Fibroblast of lung (primary cell): Measurements from ENCODE around the gene STRN3. TPM values are rescaled to one million over a fixed set of nuclear protein-coding genes. Genes with fewer than 3 reads are reported as not detected.

Experiments
- DNase-seq, 2 donors: peaks; one replicate each; pipeline versions ENCODE4 v3.0.0 to v3.0.0-alpha.2; 2010; ENCODE audit warnings: low read depth in 2 of 2
- H2AFZ ChIP-seq: 2 replicates; pipeline ENCODE4 v1.5.1; 2012; ENCODE audit warnings: low read length, control low read depth, inconsistent platforms
- H3K27ac ChIP-seq: 2 replicates; pipeline ENCODE4 v1.5.1; 2011; ENCODE audit warnings: low read length, control low read depth; ENCODE audit not compliant: insufficient read depth
- H3K27me3 ChIP-seq: 2 replicates; pipeline ENCODE4 v1.5.1; 2011; ENCODE audit warnings: mild to moderate bottlenecking, low read length; ENCODE audit not compliant: control insufficient read depth, insufficient read depth
- H3K36me3 ChIP-seq: 2 replicates; pipeline ENCODE4 v1.5.1; 2011; ENCODE audit warnings: low read length; ENCODE audit not compliant: control insufficient read depth, insufficient read depth
- H3K4me1 ChIP-seq: 2 replicates; pipeline ENCODE4 v1.5.1; 2011; ENCODE audit warnings: low read length; ENCODE audit not compliant: control insufficient read depth, insufficient read depth; ENCODE audit errors: extremely low read depth
- H3K4me2 ChIP-seq: 2 replicates; pipeline ENCODE4 v1.5.1; 2011; ENCODE audit warnings: low read length, control low read depth; ENCODE audit not compliant: insufficient read depth; ENCODE audit errors: extremely low read depth
- H3K4me3 ChIP-seq, 4 experiments: fragments of 200-600 bp in 1 of 4; sonication (generic) in 1 of 4; replicated peaks in 1 of 4; 2 replicates each; pipeline ENCODE4 v1.5.1; 2011 to 2016; ENCODE audit warnings: low read length in 4 of 4, low read depth in 3 of 4, mild to moderate bottlenecking in 3 of 4, control low read depth in 2 of 4, inconsistent platforms in 1 of 4, mixed read lengths in 1 of 4; ENCODE audit not compliant: insufficient read depth in 1 of 4; ENCODE audit errors: control extremely low read depth in 1 of 4
- H3K79me2 ChIP-seq: 2 replicates; pipeline ENCODE4 v1.5.1; 2012; ENCODE audit warnings: mild to moderate bottlenecking, low read length, inconsistent platforms; ENCODE audit not compliant: control insufficient read depth, insufficient read depth
- H3K9ac ChIP-seq: 2 replicates; pipeline ENCODE4 v1.5.1; 2011; ENCODE audit warnings: mild to moderate bottlenecking, low read length, control low read depth; ENCODE audit not compliant: insufficient read depth
- H3K9me3 ChIP-seq: 2 replicates; pipeline ENCODE4 v1.5.1; 2012; ENCODE audit warnings: low read depth, low read length; ENCODE audit not compliant: control insufficient read depth, insufficient read depth
- H4K20me1 ChIP-seq: 2 replicates; pipeline ENCODE4 v1.5.1; 2011; ENCODE audit warnings: low read length; ENCODE audit not compliant: control insufficient read depth, insufficient read depth; ENCODE audit errors: extremely low read depth
- EZH2 ChIP-seq: IDR thresholded peaks from 2 replicates; pipeline ENCODE4 v1.5.1; 2012; ENCODE audit warnings: low read length, control low read depth, mild to moderate bottlenecking; ENCODE audit errors: missing control alignments
- polyA plus RNA-seq, 2 donors: library from polyadenylated mRNA; depleted of rRNA in 1 of 2; stranded (reverse) in 1 of 2; unstranded in 1 of 2; fragments of >200 nt; gene quantifications; 2 replicates each; pipeline ENCODE4 v1.2.1, GENCODE V29; 2011 to 2012; ENCODE audit warnings: missing spikeins in 1 of 2
- total RNA-seq: library from RNA; depleted of rRNA; stranded (reverse); fragments of >200 nt; gene quantifications from 2 replicates; pipeline ENCODE4 v1.2.1, GENCODE V29; 2014
- TF ChIP-seq, protein P1 (sequence below), 2 donors: IDR thresholded peaks in 1 of 2; conservative IDR thresholded peaks in 1 of 2; 1 replicate in 1 of 2; 2 replicates in 1 of 2; pipeline ENCODE4 v1.5.1; 2011 to 2012; ENCODE audit warnings: low read length in 2 of 2, control low read depth in 1 of 2, inconsistent platforms in 1 of 2, low read depth in 1 of 2, mild to moderate bottlenecking in 1 of 2

Gene STRN3
- total and polyA plus RNA-seq, 2 donors (not counting 1 experiment from before 2014, with no cell fraction given): 42.0 to 88.2 TPM

DNA sequence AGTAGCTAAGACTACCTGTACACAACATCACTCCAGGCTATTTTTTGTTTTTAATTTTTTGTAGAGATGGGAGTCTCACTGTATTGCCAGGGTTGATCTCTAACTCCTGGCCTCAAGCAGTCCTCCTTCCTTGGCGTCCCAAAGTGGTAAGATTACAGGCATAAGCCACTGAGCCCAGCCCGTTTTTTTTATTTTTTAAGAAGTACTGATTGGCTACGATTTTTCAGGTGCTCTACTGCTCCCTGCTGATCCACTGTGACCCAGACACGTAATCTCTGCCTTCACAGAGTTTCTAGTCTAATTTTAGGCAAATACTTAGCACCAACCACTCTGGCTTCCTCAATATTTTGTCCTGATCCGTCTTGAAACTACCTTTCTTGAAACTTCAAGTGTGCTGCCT, 4.3 kb upstream of the STRN3 start:
- Histone ChIP-seq H4K20me1 (no peaks in the 10 kb centered on the region), H3K4me3 (no peak overlapping the region), H3K79me2 (peaks cover 7% of the 10 kb centered on the region), H3K4me2 (no peak overlapping the region), H3K36me3 (no peaks in the 10 kb centered on the region), H2AFZ (no peak overlapping the region), H3K4me1 (peaks cover 6% of the 10 kb centered on the region), H3K9ac (no peak overlapping the region), H3K9me3 (no peaks in the 10 kb centered on the region), H3K27me3 (no peaks in the 10 kb centered on the region), H3K27ac (no peak overlapping the region)
- no peak for DNase-seq
- TF ChIP-seq, protein P1, sequence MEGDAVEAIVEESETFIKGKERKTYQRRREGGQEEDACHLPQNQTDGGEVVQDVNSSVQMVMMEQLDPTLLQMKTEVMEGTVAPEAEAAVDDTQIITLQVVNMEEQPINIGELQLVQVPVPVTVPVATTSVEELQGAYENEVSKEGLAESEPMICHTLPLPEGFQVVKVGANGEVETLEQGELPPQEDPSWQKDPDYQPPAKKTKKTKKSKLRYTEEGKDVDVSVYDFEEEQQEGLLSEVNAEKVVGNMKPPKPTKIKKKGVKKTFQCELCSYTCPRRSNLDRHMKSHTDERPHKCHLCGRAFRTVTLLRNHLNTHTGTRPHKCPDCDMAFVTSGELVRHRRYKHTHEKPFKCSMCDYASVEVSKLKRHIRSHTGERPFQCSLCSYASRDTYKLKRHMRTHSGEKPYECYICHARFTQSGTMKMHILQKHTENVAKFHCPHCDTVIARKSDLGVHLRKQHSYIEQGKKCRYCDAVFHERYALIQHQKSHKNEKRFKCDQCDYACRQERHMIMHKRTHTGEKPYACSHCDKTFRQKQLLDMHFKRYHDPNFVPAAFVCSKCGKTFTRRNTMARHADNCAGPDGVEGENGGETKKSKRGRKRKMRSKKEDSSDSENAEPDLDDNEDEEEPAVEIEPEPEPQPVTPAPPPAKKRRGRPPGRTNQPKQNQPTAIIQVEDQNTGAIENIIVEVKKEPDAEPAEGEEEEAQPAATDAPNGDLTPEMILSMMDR (conservative IDR thresholded peaks at IDR 0.05 in 1 of 2, IDR thresholded peaks at IDR 0.05 in 1 of 2; ENCODE audit: low read depth in 1 of 2, low read length in 2 of 2): no peak
- TF ChIP-seq EZH2: no peak

- DNase-seq: no peak
Observed at GRCh38 chr14:31029016-31029970, 3.1 kb upstream of the STRN3 start.

GRCh38 chr14:31027847-31028246, 1.7 kb upstream of the STRN3 start:
- H3K4me2 ChIP-seq: peak overlapping the region; percentile 88

More at GRCh38 chr14:31029016-31029970, 3.1 kb upstream of the STRN3 start:
- Histone ChIP-seq H3K4me3 (no peak overlapping the region), H3K36me3 (no peaks in the 10 kb centered on the region), H3K27ac (no peak overlapping the region), H3K9ac (no peak overlapping the region), H4K20me1 (no peaks in the 10 kb centered on the region), H3K79me2 (peaks cover 18% of the 10 kb centered on the region), H3K4me1 (peaks cover 6% of the 10 kb centered on the region), H3K27me3 (no peaks in the 10 kb centered on the region), H2AFZ (no peak overlapping the region), H3K4me2 (no peak overlapping the region), H3K9me3 (no peaks in the 10 kb centered on the region)
- no peak for TF ChIP-seq EZH2
- TF ChIP-seq, protein P1 (conservative IDR thresholded peaks at IDR 0.05 in 1 of 2, IDR thresholded peaks at IDR 0.05 in 1 of 2; ENCODE audit: low read depth in 1 of 2, low read length in 2 of 2): no peak

More at GRCh38 chr14:31027847-31028246, 1.7 kb upstream of the STRN3 start:
- no peak for DNase-seq
- Histone ChIP-seq H3K36me3 (no peaks in the 10 kb centered on the region), H3K4me3 (peak overlapping the region in 2 of 4 experiments; percentile 63 to 78), H3K4me1 (no peaks in the 10 kb centered on the region), H2AFZ (no peak overlapping the region), H3K79me2 (peaks cover 33% of the 10 kb centered on the region), H4K20me1 (no peaks in the 10 kb centered on the region), H3K27ac (no peak overlapping the region), H3K27me3 (no peaks in the 10 kb centered on the region), H3K9me3 (no peaks in the 10 kb centered on the region), H3K9ac (no peak overlapping the region)
- TF ChIP-seq, protein P1 (conservative IDR thresholded peaks at IDR 0.05 in 1 of 2, IDR thresholded peaks at IDR 0.05 in 1 of 2; ENCODE audit: low read depth in 1 of 2, low read length in 2 of 2): no peak
- no peak for TF ChIP-seq EZH2
